ENCODE measurements around the gene LCE2A.

- TF ChIP-seq EZH2 (IDR thresholded peaks at IDR 0.05; ENCODE audit: insufficient read depth, poor library complexity, severe bottlenecking) = no peak
- TF ChIP-seq EZH2phosphoT487 (IDR thresholded peaks at IDR 0.05; ENCODE audit: insufficient read depth, low read depth) = no peak
Measured at GRCh38 chr1:152718238-152718637, 20.1 kb downstream of the LCE2A start.
